ENCODE measurements around the gene HEATR5A. TPM values are rescaled to one million over a fixed set of nuclear protein-coding genes. Genes with fewer than 3 reads are reported as not detected.

HEATR5A gene
- total RNA-seq, 1 donor from 2014 or later: 14.1 TPM

- TF ChIP-seq CTCF (IDR thresholded peaks at IDR 0.05; ENCODE audit: partially characterized antibody, unreplicated experiment): no peak
- Mint-ChIP-seq H3K4me3 (ENCODE audit: unreplicated experiment) (no peak overlapping the region), H3K27me3 (ENCODE audit: unreplicated experiment) (no peaks in the 10 kb centered on the region), H3K27ac (ENCODE audit: unreplicated experiment) (no peak overlapping the region), H3K9me3 (ENCODE audit: unreplicated experiment) (no peaks in the 10 kb centered on the region), H3K4me1 (ENCODE audit: low read depth, unreplicated experiment) (no peaks in the 10 kb centered on the region), H3K36me3 (ENCODE audit: unreplicated experiment) (no peaks in the 10 kb centered on the region)
- no peak for DNase-seq
Observed at GRCh38 chr14:31255286-31255685, 165.1 kb downstream of the HEATR5A start.

- Mint-ChIP-seq H3K4me3 (ENCODE audit: unreplicated experiment) (no peak overlapping the region), H3K36me3 (ENCODE audit: unreplicated experiment) (no peaks in the 10 kb centered on the region), H3K27ac (ENCODE audit: unreplicated experiment) (no peak overlapping the region), H3K9me3 (ENCODE audit: unreplicated experiment) (no peaks in the 10 kb centered on the region), H3K27me3 (ENCODE audit: unreplicated experiment) (no peaks in the 10 kb centered on the region), H3K4me1 (ENCODE audit: low read depth, unreplicated experiment) (no peaks in the 10 kb centered on the region)
- DNase-seq: no peak
- TF ChIP-seq CTCF (IDR thresholded peaks at IDR 0.05; ENCODE audit: partially characterized antibody, unreplicated experiment): no peak
Observed at GRCh38 chr14:31253746-31254471, 166.4 kb downstream of the HEATR5A start.

- Mint-ChIP-seq H3K9me3 (ENCODE audit: unreplicated experiment) (no peaks in the 10 kb centered on the region), H3K4me1 (ENCODE audit: low read depth, unreplicated experiment) (no peaks in the 10 kb centered on the region), H3K27me3 (ENCODE audit: unreplicated experiment) (no peaks in the 10 kb centered on the region), H3K4me3 (ENCODE audit: unreplicated experiment) (no peak overlapping the region), H3K27ac (ENCODE audit: unreplicated experiment) (no peak overlapping the region), H3K36me3 (ENCODE audit: unreplicated experiment) (no peaks in the 10 kb centered on the region)
- no peak for DNase-seq
- TF ChIP-seq CTCF (IDR thresholded peaks at IDR 0.05; ENCODE audit: partially characterized antibody, unreplicated experiment): no peak
Observed at GRCh38 chr14:31252865-31253264, 167.5 kb downstream of the HEATR5A start.

- no peak for TF ChIP-seq CTCF (IDR thresholded peaks at IDR 0.05; ENCODE audit: partially characterized antibody, unreplicated experiment)
- no peak for DNase-seq
- Mint-ChIP-seq H3K27ac (ENCODE audit: unreplicated experiment) (no peak overlapping the region), H3K4me3 (ENCODE audit: unreplicated experiment) (no peak overlapping the region), H3K27me3 (ENCODE audit: unreplicated experiment) (no peaks in the 10 kb centered on the region), H3K9me3 (ENCODE audit: unreplicated experiment) (no peaks in the 10 kb centered on the region), H3K4me1 (ENCODE audit: low read depth, unreplicated experiment) (no peaks in the 10 kb centered on the region), H3K36me3 (ENCODE audit: unreplicated experiment) (no peaks in the 10 kb centered on the region)
Observed at GRCh38 chr14:31251028-31251958, 169.1 kb downstream of the HEATR5A start.

GRCh38 chr14:31244626-31245025 is 175.7 kb downstream of the HEATR5A start:
- peaks cover 5% of the 10 kb centered on the region for H3K27me3 Mint-ChIP-seq (ENCODE audit: unreplicated experiment)
- no peak overlapping the region for H3K4me3 Mint-ChIP-seq (ENCODE audit: unreplicated experiment)
- no peaks in the 10 kb centered on the region for H3K9me3 Mint-ChIP-seq (ENCODE audit: unreplicated experiment)
- no peaks in the 10 kb centered on the region for H3K36me3 Mint-ChIP-seq (ENCODE audit: unreplicated experiment)
- H3K27ac Mint-ChIP-seq (ENCODE audit: unreplicated experiment): no peak overlapping the region
- no peak for TF ChIP-seq CTCF (IDR thresholded peaks at IDR 0.05; ENCODE audit: partially characterized antibody, unreplicated experiment)
- no peaks in the 10 kb centered on the region for H3K4me1 Mint-ChIP-seq (ENCODE audit: low read depth, unreplicated experiment)
- DNase-seq: no peak

All from glutamatergic neuron (in vitro differentiated cells).